Activated CD4-positive, alpha-beta T cell treated with anti-CD3 and anti-CD28 coated beads for 36 hours (primary cell): ENCODE results near the gene GPATCH2L. TPM values are rescaled to one million over a fixed set of nuclear protein-coding genes. Genes with fewer than 3 reads are reported as not detected.

ENCODE experiments used
- ATAC-seq: fragments of 200-7000 bp; cut with Tn5 transposase; one replicate; pipeline ENCODE4 v1.10.0; 2021; ENCODE audit warnings: mild to moderate bottlenecking, moderate library complexity
- CTCF ChIA-PET: fragments of 350-600 bp; sonication (Branson Sonifier 250); formaldehyde crosslinking; loops from one replicate; lab custom pipeline; 2021; ENCODE audit warnings: antibody characterized with exemption; lab: Charles Lee
- POLR2A ChIA-PET: fragments of 350-600 bp; sonication (Branson Sonifier 250); formaldehyde crosslinking; loops from one replicate; lab custom pipeline; 2021; ENCODE audit warnings: antibody characterized with exemption, inconsistent platforms; lab: Charles Lee
- DNase-seq: peaks from one replicate; pipeline ENCODE4 v3.0.0-alpha.2; 2020
- H3K27ac Mint-ChIP-seq: one replicate; pipeline ENCODE4 v1.8.0; 2021; ENCODE audit warnings: mixed read lengths
- H3K27me3 Mint-ChIP-seq: one replicate; pipeline ENCODE4 v1.8.0; 2021; ENCODE audit warnings: mixed read lengths
- H3K36me3 Mint-ChIP-seq: one replicate; pipeline ENCODE4 v1.8.0; 2021; ENCODE audit warnings: low read depth, mixed read lengths
- H3K4me1 Mint-ChIP-seq: one replicate; pipeline ENCODE4 v1.8.0; 2021; ENCODE audit warnings: mixed read lengths
- H3K4me3 Mint-ChIP-seq: one replicate; pipeline ENCODE4 v1.8.0; 2021; ENCODE audit warnings: mild to moderate bottlenecking, moderate library complexity, mixed read lengths
- H3K9me3 Mint-ChIP-seq: one replicate; pipeline ENCODE4 v1.8.0; 2021; ENCODE audit warnings: low read depth, mixed read lengths
- intact Hi-C, 2 experiments: fragments of 100-400 bp; cut with DNase I in 1 of 2; cut with micrococcal nuclease in 1 of 2; formaldehyde crosslinking; loops; one replicate each; pipeline versions ENCODE4 v1.14.2 to v1.15.1; 2022 to 2024; cut with DNase I, micrococcal nuclease
- total RNA-seq, 2 experiments: library from RNA; stranded (reverse); gene quantifications; one replicate each; pipeline ENCODE4 v1.2.3, GENCODE V29; 2021

Gene GPATCH2L
- total RNA-seq, 2 experiments from 2014 or later, result 43.0 to 47.2 TPM

DNA sequence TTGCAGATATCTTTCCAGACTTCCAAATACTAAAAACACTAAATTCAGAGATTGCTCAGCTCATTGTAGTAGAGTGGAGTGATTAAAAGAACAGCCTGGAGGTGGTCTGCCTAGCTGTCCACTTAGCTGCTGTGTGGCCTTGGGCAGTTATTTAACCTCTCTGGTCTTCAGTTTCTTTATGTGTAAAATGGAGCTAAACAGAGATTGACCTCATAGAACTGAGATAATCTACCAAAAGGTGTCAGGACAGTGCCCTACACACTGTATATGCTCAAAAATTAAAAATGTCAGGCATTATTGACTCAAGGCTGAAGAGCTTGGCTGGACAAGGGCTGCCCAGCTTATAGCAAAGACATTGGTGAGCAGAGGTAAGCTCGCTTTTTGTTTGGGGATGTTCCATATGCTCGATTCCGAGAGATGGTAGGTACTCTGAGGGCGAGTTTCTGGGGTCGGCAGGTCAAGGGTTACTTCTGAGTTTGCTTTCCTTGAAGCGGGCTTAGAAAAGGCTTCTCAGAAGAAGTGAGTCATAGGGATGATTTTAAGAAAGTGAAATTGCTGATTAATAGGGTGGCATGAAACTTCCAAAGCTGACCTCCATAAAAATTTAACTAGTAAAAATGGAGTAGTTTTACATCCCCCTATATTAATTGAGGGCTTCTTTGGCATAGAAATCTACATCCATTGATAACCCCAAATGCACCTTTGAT is 107.5 kb downstream of the GPATCH2L start:
- POLR2A ChIA-PET, result interaction anchor here (0.6 kb wide), 1 partner anchor 16 kb away, joined by 3 read pairs; no protein-coding TSS in a partner anchor
- Mint-ChIP-seq H3K27ac (no peak overlapping the region), H3K27me3 (peaks cover 5% of the 10 kb centered on the region), H3K9me3 (no peaks in the 10 kb centered on the region), H3K4me1 (peaks cover 5% of the 10 kb centered on the region), H3K4me3 (no peak overlapping the region), H3K36me3 (peaks cover 5% of the 10 kb centered on the region)
- ATAC-seq (no peak), DNase-seq (no peak)
- intact Hi-C loops, result no loop called here
- CTCF ChIA-PET, result interaction anchor here (0.6 to 1.4 kb wide), 5 partner anchors 10 to 455 kb away, joined by 3 to 5 read pairs (median 3); no protein-coding TSS in a partner anchor

DNA sequence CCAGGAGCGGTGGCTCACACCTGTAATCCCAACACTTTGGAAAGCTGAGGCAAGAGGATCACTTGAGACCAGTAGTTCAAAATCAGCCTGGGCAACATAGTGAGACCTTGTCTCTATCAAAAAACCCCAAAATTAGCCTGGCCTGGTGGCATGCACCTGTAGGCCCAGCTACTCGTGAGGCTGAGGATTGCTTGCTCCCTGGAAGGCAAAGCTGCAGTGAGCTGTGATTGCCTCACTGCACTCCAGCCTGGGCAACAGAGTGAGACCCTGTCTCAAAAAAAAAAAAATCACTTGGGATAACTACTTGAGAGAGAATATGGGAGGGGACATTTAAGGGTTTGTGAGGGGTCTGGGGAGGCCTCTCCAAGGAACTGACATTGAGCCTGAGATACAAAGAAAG is 109.0 kb downstream of the GPATCH2L start:
- intact Hi-C loops, result no loop called here
- peaks cover 5% of the 10 kb centered on the region for H3K4me1 Mint-ChIP-seq
- peaks cover 5% of the 10 kb centered on the region for H3K27me3 Mint-ChIP-seq
- peaks cover 5% of the 10 kb centered on the region for H3K36me3 Mint-ChIP-seq
- CTCF ChIA-PET, result interaction anchor here (0.8 kb wide), 1 partner anchor 9 kb away, joined by 5 read pairs; no protein-coding TSS in a partner anchor
- POLR2A ChIA-PET, result no interaction called here
- no peaks in the 10 kb centered on the region for H3K9me3 Mint-ChIP-seq
- no peak overlapping the region for H3K27ac Mint-ChIP-seq
- ATAC-seq (no peak), DNase-seq (no peak)
- H3K4me3 Mint-ChIP-seq, result no peak overlapping the region

DNA sequence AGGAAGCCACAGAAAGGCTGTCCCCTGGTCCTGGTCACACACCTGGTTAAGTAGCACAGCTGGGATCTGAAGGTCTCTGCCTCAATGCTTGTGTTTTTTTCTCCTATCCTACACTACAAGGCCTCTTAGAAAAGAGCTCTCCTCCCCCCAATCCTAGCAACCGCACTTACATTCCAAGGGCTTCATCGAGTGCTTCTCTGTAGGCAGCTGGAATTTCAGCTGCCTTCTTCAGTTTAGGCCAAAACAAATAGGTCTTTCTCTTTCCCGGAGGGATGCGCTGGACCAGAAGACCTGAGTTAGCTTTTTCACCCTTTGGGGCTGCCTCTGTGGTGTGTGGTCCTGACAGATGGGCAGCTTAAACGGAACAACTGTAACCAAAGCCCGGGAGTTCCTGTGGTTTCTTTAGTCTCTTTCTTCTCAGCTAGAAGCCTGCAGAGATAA is 109.7 kb downstream of the GPATCH2L start:
- Mint-ChIP-seq H3K4me1 (peaks cover 5% of the 10 kb centered on the region), H3K27ac (no peak overlapping the region), H3K4me3 (no peak overlapping the region), H3K36me3 (peaks cover 5% of the 10 kb centered on the region), H3K27me3 (peaks cover 7% of the 10 kb centered on the region), H3K9me3 (no peaks in the 10 kb centered on the region)
- intact Hi-C loops, result no loop called here
- CTCF ChIA-PET, result interaction anchor here (0.8 kb wide), 1 partner anchor 8 kb away, joined by 5 read pairs; no protein-coding TSS in a partner anchor
- DNase-seq, result no peak
- no peak for ATAC-seq
- POLR2A ChIA-PET, result no interaction called here

DNA sequence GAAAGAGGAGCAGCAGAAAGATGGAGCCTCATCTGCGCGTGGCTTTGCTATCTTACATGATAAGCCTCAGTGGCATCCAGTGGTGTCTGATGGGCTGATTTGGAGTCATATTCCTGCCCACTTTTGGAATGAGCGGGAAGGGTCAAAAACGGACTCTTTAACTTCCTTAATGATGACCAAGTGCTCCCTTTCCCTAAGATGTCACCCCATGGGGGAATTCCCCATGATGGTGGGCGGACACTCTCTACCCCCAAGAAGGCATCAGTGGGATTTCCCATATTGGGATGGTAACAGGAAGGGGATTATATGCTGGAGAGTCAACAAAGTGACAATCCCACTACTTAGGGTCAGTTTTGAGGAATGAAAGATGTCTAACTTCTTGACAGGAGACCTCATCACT is 110.9 kb downstream of the GPATCH2L start:
- Mint-ChIP-seq H3K36me3 (peaks cover 4% of the 10 kb centered on the region), H3K4me1 (peaks cover 5% of the 10 kb centered on the region), H3K4me3 (no peak overlapping the region), H3K27me3 (peaks cover 10% of the 10 kb centered on the region), H3K27ac (no peak overlapping the region), H3K9me3 (no peaks in the 10 kb centered on the region)
- CTCF ChIA-PET, result no interaction called here
- ATAC-seq (no peak), DNase-seq (no peak)
- POLR2A ChIA-PET, result no interaction called here
- intact Hi-C loops, result no loop called here

Other genes starting within 250 kb of the GPATCH2L start
- gene TGFB3, start 169.9 kb upstream of the GPATCH2L start, total RNA-seq, result 1 to 10 TPM; 4.1 to 4.4 TPM
- gene IFT43, start 166.2 kb upstream of the GPATCH2L start, total RNA-seq, result 10 to 100 TPM; 10.1 to 12.1 TPM
- under 1 TPM; 0.11 to 0.14 TPM for gene ESRRB, start 224.2 kb downstream of the GPATCH2L start, total RNA-seq